Esophagus muscularis mucosa (tissue), 4 donors: ENCODE results near the gene ZC2HC1B. TPM values are rescaled to one million over a fixed set of nuclear protein-coding genes. Genes with fewer than 3 reads are reported as not detected.

Experiments
- DNase-seq: peaks from one replicate; pipeline ENCODE4 v3.0.0-alpha.2; 2017; ENCODE audit errors: extremely low spot score
- H3K27ac ChIP-seq, 4 donors: fragments of 200-600 bp; sonication (generic); replicated peaks in 1 of 4; 1 replicate in 3 of 4; 2 replicates in 1 of 4; pipeline ENCODE4 v1.5.1; 2016 to 2019; ENCODE audit warnings: mild to moderate bottlenecking in 1 of 4
- H3K27me3 ChIP-seq, 4 donors: fragments of 200-600 bp; sonication (generic); one replicate each; pipeline versions ENCODE4 v1.5.1 to v1.6.0; 2016 to 2019
- H3K36me3 ChIP-seq, 4 donors: fragments of 200-600 bp; sonication (generic); one replicate each; pipeline ENCODE4 v1.5.1; 2016 to 2019
- H3K4me1 ChIP-seq, 4 donors: fragments of 200-600 bp; sonication (generic); one replicate each; pipeline ENCODE4 v1.5.1; 2016 to 2019
- H3K4me3 ChIP-seq, 4 donors: fragments of 200-600 bp; sonication (generic); 1 replicate in 2 of 4; 2 replicates in 2 of 4; pipeline ENCODE4 v1.5.1; 2016 to 2019; ENCODE audit warnings: mild to moderate bottlenecking in 4 of 4, moderate library complexity in 1 of 4
- H3K9me3 ChIP-seq, 4 donors: fragments of 200-600 bp; sonication (generic); 1 replicate in 3 of 4; 2 replicates in 1 of 4; pipeline ENCODE4 v1.5.1; 2016 to 2019
- EP300 ChIP-seq: sonication (generic); formaldehyde crosslinking; IDR thresholded peaks from one replicate; pipeline ENCODE4 v1.6.1; 2017; ENCODE audit warnings: antibody characterized with exemption
- POLR2A ChIP-seq: fragments of 450-650 bp; IDR thresholded peaks from one replicate; pipeline ENCODE4 v1.6.1; 2017; ENCODE audit warnings: antibody characterized with exemption, moderate library complexity, mild to moderate bottlenecking, low read depth
- POLR2AphosphoS5 ChIP-seq, 2 donors: sonication (generic); formaldehyde crosslinking; IDR thresholded peaks; one replicate each; pipeline ENCODE4 v1.6.1; 2017; ENCODE audit warnings: antibody characterized with exemption in 2 of 2
- WGBS: methylation state at CpG from one replicate; pipeline ENCODE4 v1.1.5; 2018; 5-methylcytosine and 5-hydroxymethylcytosine counted together
- intact Hi-C: fragments of 100-400 bp; cut with DNase I; formaldehyde crosslinking; loops from one replicate; pipeline ENCODE4 v1.15.1; 2023
- total RNA-seq, 4 donors: library from RNA; depleted of rRNA; stranded (reverse); fragments of >200 nt; gene quantifications; one replicate each; pipeline versions ENCODE4 v1.1.0 to v1.2.1, GENCODE V29; 2016
- TF ChIP-seq, protein P1 (sequence below), 3 experiments: fragments of 200-600 bp in 2 of 3; fragments of 450-650 bp in 1 of 3; sonication (generic) in 2 of 3; IDR thresholded peaks; one replicate each; pipeline ENCODE4 v1.5.1; 2017 to 2019; ENCODE audit warnings: antibody characterized with exemption in 3 of 3, mild to moderate bottlenecking in 2 of 3, moderate library complexity in 1 of 3

Gene ZC2HC1B
- total RNA-seq, 4 donors from 2014 or later, result not detected

DNA sequence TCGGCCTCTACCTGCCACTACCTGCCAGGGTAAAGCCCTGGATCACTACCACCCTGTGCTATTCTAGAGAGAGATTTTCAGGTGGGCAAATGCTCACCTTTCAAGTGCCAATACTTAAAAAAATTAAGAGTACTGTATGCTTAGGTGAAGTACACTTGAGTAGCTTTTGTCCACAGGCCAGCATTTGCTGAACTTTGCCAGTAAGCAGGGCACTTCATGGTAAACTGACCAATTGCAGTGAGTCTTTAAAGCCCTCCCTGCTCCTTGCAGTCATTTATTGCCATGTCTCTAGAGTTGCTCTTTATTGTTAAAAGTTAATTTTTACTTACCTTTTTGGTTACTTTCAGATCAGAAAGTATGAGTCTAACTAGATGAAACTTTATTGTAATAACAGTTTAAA, 85.3 kb downstream of the ZC2HC1B start:
- DNase-seq, result no peak
- intact Hi-C loops, result no loop called here
- Histone ChIP-seq H3K4me3 (no peak overlapping the region), H3K36me3 (peaks cover 8 to 18% (median 15%) of the 10 kb centered on the region in 4 donors), H3K4me1 (peaks cover 0 to 4% (median 0%) of the 10 kb centered on the region in 4 donors), H3K27me3 (no peaks in the 10 kb centered on the region), H3K27ac (no peak overlapping the region), H3K9me3 (no peaks in the 10 kb centered on the region)
- TF ChIP-seq POLR2A, result no peak
- 100% methylated on average over 1 of the region's 1 CpG for WGBS

DNA sequence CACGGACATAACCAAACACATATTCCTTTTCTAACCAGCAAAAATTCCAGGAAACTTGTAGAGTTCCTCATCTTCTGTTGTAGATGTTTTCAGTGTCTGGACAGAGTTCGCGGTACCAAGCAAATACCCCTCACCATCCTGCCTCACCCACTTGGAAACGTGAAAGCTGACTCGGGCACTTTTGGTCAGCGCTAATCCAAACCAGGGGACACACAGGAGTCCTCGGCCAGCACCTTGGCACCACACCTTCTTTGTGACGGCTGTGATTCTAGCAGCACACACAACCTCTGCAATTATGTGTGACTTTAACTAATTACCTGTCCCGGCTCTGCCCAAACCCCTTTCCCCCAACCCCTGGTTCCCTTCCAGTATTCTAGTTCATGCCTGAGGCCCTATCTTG, 85.7 kb downstream of the ZC2HC1B start:
- Histone ChIP-seq H3K27ac (no peak overlapping the region), H3K4me3 (no peak overlapping the region), H3K4me1 (peaks cover 0 to 4% (median 0%) of the 10 kb centered on the region in 4 donors), H3K36me3 (peaks cover 8 to 18% (median 15%) of the 10 kb centered on the region in 4 donors), H3K27me3 (no peaks in the 10 kb centered on the region), H3K9me3 (no peaks in the 10 kb centered on the region)
- intact Hi-C loops, result no loop called here
- TF ChIP-seq, protein P1, sequence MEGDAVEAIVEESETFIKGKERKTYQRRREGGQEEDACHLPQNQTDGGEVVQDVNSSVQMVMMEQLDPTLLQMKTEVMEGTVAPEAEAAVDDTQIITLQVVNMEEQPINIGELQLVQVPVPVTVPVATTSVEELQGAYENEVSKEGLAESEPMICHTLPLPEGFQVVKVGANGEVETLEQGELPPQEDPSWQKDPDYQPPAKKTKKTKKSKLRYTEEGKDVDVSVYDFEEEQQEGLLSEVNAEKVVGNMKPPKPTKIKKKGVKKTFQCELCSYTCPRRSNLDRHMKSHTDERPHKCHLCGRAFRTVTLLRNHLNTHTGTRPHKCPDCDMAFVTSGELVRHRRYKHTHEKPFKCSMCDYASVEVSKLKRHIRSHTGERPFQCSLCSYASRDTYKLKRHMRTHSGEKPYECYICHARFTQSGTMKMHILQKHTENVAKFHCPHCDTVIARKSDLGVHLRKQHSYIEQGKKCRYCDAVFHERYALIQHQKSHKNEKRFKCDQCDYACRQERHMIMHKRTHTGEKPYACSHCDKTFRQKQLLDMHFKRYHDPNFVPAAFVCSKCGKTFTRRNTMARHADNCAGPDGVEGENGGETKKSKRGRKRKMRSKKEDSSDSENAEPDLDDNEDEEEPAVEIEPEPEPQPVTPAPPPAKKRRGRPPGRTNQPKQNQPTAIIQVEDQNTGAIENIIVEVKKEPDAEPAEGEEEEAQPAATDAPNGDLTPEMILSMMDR (IDR thresholded peaks at IDR 0.05), result no peak
- TF ChIP-seq POLR2A (no peak), POLR2AphosphoS5 (IDR thresholded peaks at IDR 0.05) (no peak), EP300 (no peak)
- DNase-seq, result no peak
- 93% methylated on average over 6 of the region's 9 CpGs for WGBS

DNA sequence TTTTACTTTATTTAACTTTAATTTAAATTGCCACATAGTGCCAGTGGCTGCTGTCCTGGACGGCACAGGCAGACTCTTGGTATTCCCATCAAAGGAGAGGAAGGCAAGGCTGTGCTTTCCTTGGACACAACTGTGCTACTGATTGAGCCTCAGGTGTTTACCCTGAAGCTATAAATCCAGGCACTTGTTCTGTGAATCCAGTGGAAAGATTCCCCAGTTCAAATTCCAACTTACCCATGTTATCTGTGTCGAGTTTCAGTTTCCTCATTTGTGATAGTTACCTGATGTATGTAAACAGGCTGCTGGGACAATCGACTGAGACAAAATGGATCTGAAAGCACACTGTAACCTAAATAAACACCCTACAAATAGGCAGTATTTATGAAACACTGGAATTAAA, 86.6 kb downstream of the ZC2HC1B start:
- intact Hi-C loops, result no loop called here
- no peak for DNase-seq
- H3K27ac ChIP-seq, result no peak overlapping the region
- TF ChIP-seq, protein P1 (IDR thresholded peaks at IDR 0.05), result no peak
- no peak for TF ChIP-seq POLR2A
- TF ChIP-seq POLR2AphosphoS5 (IDR thresholded peaks at IDR 0.05), result no peak
- TF ChIP-seq EP300, result no peak
- H3K4me3 ChIP-seq, result no peak overlapping the region
- H3K27me3 ChIP-seq, result no peaks in the 10 kb centered on the region
- H3K36me3 ChIP-seq, result peaks cover 8 to 18% (median 15%) of the 10 kb centered on the region in 4 donors
- WGBS, result 60% methylated on average over 3 of the region's 3 CpGs
- peaks cover 0 to 4% (median 0%) of the 10 kb centered on the region in 4 donors for H3K4me1 ChIP-seq
- H3K9me3 ChIP-seq, result no peaks in the 10 kb centered on the region

DNA sequence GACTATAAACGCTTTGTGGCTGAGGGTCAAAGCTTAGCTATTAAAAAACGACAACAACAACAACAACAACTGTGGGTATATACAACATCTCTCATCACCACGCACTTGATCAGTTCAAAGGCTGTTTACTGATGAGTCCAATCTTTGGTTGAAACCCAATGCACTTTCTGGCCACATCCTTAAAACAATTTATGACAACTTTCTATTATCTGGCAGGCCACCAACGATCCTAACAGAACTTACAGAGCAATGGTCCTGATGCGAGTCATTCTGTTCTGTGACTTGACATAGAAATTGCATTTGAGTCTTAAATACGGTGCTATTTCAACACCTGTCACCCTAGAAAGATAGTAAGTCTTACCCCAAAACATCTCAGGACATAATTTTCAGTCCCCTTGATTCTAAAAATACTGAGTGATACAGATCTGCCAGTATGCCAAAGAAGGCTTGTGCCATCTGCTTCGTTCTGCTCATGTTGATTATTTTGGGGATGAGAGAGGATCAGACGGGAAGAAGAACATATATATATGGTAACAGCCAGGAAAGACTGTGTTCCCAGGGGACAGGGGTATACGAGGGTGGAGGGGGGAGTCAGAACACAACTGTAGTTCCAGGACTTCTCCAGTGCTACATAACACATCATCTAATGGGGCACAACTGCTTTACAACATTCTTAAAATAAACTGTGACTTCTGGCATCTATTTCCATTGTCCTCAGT, 87.9 kb downstream of the ZC2HC1B start:
- DNase-seq, result no peak
- 90% methylated on average over 9 of the region's 9 CpGs for WGBS
- TF ChIP-seq POLR2AphosphoS5 (IDR thresholded peaks at IDR 0.05) (no peak), POLR2A (no peak), EP300 (no peak)
- TF ChIP-seq, protein P1 (IDR thresholded peaks at IDR 0.05), result no peak
- Histone ChIP-seq H3K27me3 (no peaks in the 10 kb centered on the region), H3K9me3 (no peaks in the 10 kb centered on the region), H3K36me3 (peaks cover 8 to 15% (median 11%) of the 10 kb centered on the region in 4 donors), H3K4me1 (peaks cover 0 to 4% (median 0%) of the 10 kb centered on the region in 4 donors), H3K27ac (no peak overlapping the region), H3K4me3 (no peak overlapping the region)
- intact Hi-C loops, result no loop called here

DNA sequence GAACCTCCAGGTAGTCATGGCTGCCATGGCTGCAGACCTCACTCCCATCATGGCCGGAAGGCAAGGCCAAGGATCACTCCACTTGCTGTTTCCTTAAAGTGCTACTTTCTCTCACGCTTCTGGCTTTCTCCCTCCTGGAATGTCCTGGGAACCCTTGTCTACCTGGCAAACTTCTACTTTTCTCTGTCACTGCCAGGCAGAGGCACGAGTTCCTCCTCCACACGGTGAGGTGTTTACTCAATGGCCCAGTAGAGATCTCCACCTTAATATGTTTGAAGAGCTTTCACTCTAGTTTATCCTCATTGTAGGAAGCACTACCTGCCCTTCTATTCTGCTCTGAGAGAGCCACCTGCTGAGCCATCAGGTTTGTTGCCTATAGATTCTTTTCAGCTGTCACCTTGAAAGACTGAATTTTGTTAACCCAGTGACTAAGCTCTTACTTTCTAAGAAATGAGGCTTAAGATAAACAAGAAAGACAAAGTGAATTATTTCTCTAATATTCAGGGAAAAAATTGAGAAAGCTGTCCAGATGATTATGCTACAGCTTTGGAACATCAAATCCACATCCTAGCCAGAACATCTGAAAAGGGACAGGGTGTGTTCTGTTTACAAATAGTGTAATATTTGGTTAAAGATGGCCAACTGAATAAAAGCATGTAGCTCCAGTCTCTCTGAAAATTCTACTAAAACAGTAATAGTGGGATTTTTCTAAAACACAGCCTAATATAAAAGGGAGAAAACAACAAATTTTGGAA, 88.8 kb downstream of the ZC2HC1B start:
- Histone ChIP-seq H3K9me3 (no peaks in the 10 kb centered on the region), H3K27me3 (no peaks in the 10 kb centered on the region), H3K4me3 (no peak overlapping the region), H3K36me3 (peaks cover 0 to 6% (median 3%) of the 10 kb centered on the region in 4 donors), H3K4me1 (peaks cover 0 to 4% (median 0%) of the 10 kb centered on the region in 4 donors), H3K27ac (no peak overlapping the region)
- intact Hi-C loops, result no loop called here
- TF ChIP-seq, protein P1 (IDR thresholded peaks at IDR 0.05), result no peak
- TF ChIP-seq EP300 (no peak), POLR2AphosphoS5 (IDR thresholded peaks at IDR 0.05) (no peak), POLR2A (no peak)
- 73% methylated on average over 4 of the region's 4 CpGs for WGBS
- no peak for DNase-seq
